CD4-positive, alpha-beta T cell treated with Interleukin-12 subunit alpha and Interleukin-12 subunit beta, for 1 hour (primary cell): Measurements from ENCODE around the gene RPL28.

Source experiments
- DNase-seq: peaks from one replicate; pipeline ENCODE4 v3.0.0-alpha.2; 2020

The RPL28 gene

GRCh38 chr19:55353803-55354697, 31.7 kb upstream of the RPL28 start:
- DNase-seq = peak; percentile 80

GRCh38 chr19:55354698-55355212, 31.0 kb upstream of the RPL28 start, which contains the start of gene COX6B2:
Gene COX6B2 (minus strand): TSS chr19:55354719. CDS start chr19:55354521, 198 bp downstream.
- DNase-seq = no peak

- no peak for DNase-seq
These were observed 30.4 kb upstream of the RPL28 start for GRCh38 chr19:55355213-55355821.

- DNase-seq = no peak
These were observed 27.2 kb upstream of the RPL28 start for GRCh38 chr19:55358493-55358892.

- DNase-seq = no peak
These were observed 26.5 kb upstream of the RPL28 start for GRCh38 chr19:55358943-55359908.

- no peak for DNase-seq
These were observed 24.8 kb upstream of the RPL28 start for GRCh38 chr19:55360902-55361301.

GRCh38 chr19:55362174-55362989, 23.4 kb upstream of the RPL28 start:
- DNase-seq = no peak

- DNase-seq = no peak
These were observed 22.6 kb upstream of the RPL28 start, which contains the start of gene GARIN5B for GRCh38 chr19:55362990-55363716. Gene GARIN5B (minus strand): TSS chr19:55363260. CDS start chr19:55363066, 194 bp downstream.

GRCh38 chr19:55365245-55365644, 20.5 kb upstream of the RPL28 start:
- DNase-seq = no peak

- DNase-seq = no peak
These were observed 19.8 kb upstream of the RPL28 start for GRCh38 chr19:55365964-55366363.

- DNase-seq = no peak
These were observed 18.9 kb upstream of the RPL28 start for GRCh38 chr19:55366790-55367189.

GRCh38 chr19:55368106-55368505, 17.6 kb upstream of the RPL28 start:
- DNase-seq = no peak

GRCh38 chr19:55368701-55369563, 16.8 kb upstream of the RPL28 start:
- no peak for DNase-seq

GRCh38 chr19:55369653-55370304, 16.0 kb upstream of the RPL28 start:
- DNase-seq = no peak

- DNase-seq = no peak
These were observed 15.3 kb upstream of the RPL28 start, which contains the start of gene IL11 for GRCh38 chr19:55370305-55370988. Gene IL11 (minus strand): TSS chr19:55370463. CDS start chr19:55370310, 153 bp downstream.

- DNase-seq = no peak
These were observed 13.2 kb upstream of the RPL28 start for GRCh38 chr19:55372316-55373081.

GRCh38 chr19:55373306-55373992, 12.3 kb upstream of the RPL28 start:
- DNase-seq = no peak
